Kidney (tissue), 14 donors: ENCODE measurements around the gene SFR1. TPM values are rescaled to one million over a fixed set of nuclear protein-coding genes. Genes with fewer than 3 reads are reported as not detected.

ENCODE experiments used
- DNase-seq, 5 donors: peaks; one replicate each; pipeline ENCODE4 v3.0.0-alpha.2; 2013 to 2020
- FAIRE-seq: peaks from 2 replicates; lab custom pipeline; 2012; peaks lifted over from hg19 to GRCh38; lab: Jason Lieb, UNC
- H3K27ac ChIP-seq, 2 donors: one replicate each; pipeline ENCODE4 v1.7.0; 2013; ENCODE audit warnings: low read depth in 2 of 2, low read length in 2 of 2, inconsistent platforms in 1 of 2
- H3K27me3 ChIP-seq: one replicate; pipeline ENCODE4 v1.7.1; 2013; ENCODE audit warnings: low read length, inconsistent platforms; ENCODE audit not compliant: control insufficient read depth, insufficient read depth
- H3K36me3 ChIP-seq, 3 donors: one replicate each; pipeline versions ENCODE4 v1.7.0 to v1.7.1; 2013; ENCODE audit warnings: low read length in 3 of 3, control low read depth in 1 of 3, inconsistent platforms in 1 of 3; ENCODE audit not compliant: insufficient read depth in 3 of 3, control insufficient read depth in 2 of 3
- H3K4me1 ChIP-seq, 3 donors: one replicate each; pipeline versions ENCODE4 v1.7.0 to v1.7.1; 2013; ENCODE audit warnings: low read length in 3 of 3, inconsistent platforms in 1 of 3, low read depth in 1 of 3; ENCODE audit not compliant: control insufficient read depth in 2 of 3, insufficient read depth in 2 of 3
- H3K4me3 ChIP-seq, 3 donors: one replicate each; pipeline versions ENCODE4 v1.7.0 to v1.8.1; 2013; ENCODE audit warnings: low read length in 3 of 3, control low read depth in 1 of 3, inconsistent platforms in 1 of 3
- H3K9ac ChIP-seq, 3 donors: one replicate each; pipeline versions ENCODE4 v1.7.0 to v1.7.1; 2013; ENCODE audit warnings: low read length in 3 of 3, control low read depth in 1 of 3, inconsistent platforms in 1 of 3
- H3K9me3 ChIP-seq, 3 donors: one replicate each; pipeline versions ENCODE4 v1.7.0 to v1.7.1; 2013; ENCODE audit warnings: low read length in 3 of 3, control low read depth in 1 of 3, inconsistent platforms in 1 of 3; ENCODE audit not compliant: control insufficient read depth in 2 of 3, insufficient read depth in 1 of 3
- intact Hi-C: fragments of 100-400 bp; cut with DNase I; formaldehyde crosslinking; loops from one replicate; pipeline ENCODE4 v1.11.1; 2022
- polyA plus RNA-seq: library from polyadenylated mRNA; stranded (reverse); fragments of 350-450 nt; fragmentation: Illumina TruSeq; extraction: RNeasy Lipid Tissue Mini Kit (QIAGEN cat#74804); gene quantifications from one replicate; pipeline ENCODE4 v1.2.3, GENCODE V29; 2014; ENCODE audit warnings: low read depth, low replicate concordance; ENCODE audit not compliant: insufficient read depth
- total RNA-seq: library from RNA; stranded (reverse); fragmentation: NEBNext Ultra II Directional; extraction: Animal tissue kit (Norgen Biotek cat#: 25700); gene quantifications from one replicate; pipeline ENCODE4 v1.2.1, GENCODE V29; 2021
- TF ChIP-seq, protein P1 (sequence below): IDR thresholded peaks from 3 replicates; pipeline ENCODE4 v1.5.1; 2012; ENCODE audit warnings: mild to moderate bottlenecking, moderate library complexity, borderline replicate concordance; ENCODE audit not compliant: insufficient read depth; ENCODE audit errors: extremely low read depth
- donor health status: control.
- donor health status: control.
- donor health status: control.
- donor health status: control.
- donor health status: control.
- donor health status: DM: yes; HTN: yes; CAD: no.
- donor health status: Normal renal cell carcinoma (clear cell type).

The SFR1 gene
- total and polyA plus RNA-seq, 2 donors from 2014 or later, result 7.3 to 9.3 TPM

DNA sequence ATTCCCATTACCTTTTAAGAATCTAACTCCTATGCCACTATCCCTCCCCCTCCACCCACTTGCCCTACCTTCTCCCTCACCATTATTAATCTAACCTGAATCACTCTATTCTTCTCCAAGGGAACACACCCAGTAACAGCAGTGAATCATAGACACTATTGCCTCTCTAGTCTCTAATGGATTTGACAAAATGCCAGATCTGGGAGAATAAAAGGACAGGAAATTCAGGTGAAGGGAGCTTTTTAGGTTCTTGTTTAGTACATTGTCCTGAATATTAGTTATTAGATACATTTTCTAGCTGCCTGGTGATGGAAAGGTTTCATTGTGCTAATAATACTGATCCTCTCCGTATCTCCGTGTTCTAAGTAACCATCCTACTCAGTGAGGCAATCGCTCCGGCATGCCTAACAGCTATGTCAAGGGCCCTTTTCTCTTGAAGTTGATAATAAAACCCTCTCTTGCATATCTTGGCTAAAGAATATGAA, 4.1 kb upstream of the SFR1 start:
- Histone ChIP-seq H3K9me3 (no peaks in the 10 kb centered on the region), H3K9ac (no peak overlapping the region), H3K27me3 (no peaks in the 10 kb centered on the region), H3K4me1 (peaks cover 2 to 10% (median 5%) of the 10 kb centered on the region in 3 donors), H3K27ac (no peak overlapping the region), H3K36me3 (no peaks in the 10 kb centered on the region), H3K4me3 (no peak overlapping the region)
- TF ChIP-seq, protein P1, sequence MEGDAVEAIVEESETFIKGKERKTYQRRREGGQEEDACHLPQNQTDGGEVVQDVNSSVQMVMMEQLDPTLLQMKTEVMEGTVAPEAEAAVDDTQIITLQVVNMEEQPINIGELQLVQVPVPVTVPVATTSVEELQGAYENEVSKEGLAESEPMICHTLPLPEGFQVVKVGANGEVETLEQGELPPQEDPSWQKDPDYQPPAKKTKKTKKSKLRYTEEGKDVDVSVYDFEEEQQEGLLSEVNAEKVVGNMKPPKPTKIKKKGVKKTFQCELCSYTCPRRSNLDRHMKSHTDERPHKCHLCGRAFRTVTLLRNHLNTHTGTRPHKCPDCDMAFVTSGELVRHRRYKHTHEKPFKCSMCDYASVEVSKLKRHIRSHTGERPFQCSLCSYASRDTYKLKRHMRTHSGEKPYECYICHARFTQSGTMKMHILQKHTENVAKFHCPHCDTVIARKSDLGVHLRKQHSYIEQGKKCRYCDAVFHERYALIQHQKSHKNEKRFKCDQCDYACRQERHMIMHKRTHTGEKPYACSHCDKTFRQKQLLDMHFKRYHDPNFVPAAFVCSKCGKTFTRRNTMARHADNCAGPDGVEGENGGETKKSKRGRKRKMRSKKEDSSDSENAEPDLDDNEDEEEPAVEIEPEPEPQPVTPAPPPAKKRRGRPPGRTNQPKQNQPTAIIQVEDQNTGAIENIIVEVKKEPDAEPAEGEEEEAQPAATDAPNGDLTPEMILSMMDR, result no peak
- FAIRE-seq, result no peak
- intact Hi-C loops, result no loop called here
- no peak for DNase-seq

DNA sequence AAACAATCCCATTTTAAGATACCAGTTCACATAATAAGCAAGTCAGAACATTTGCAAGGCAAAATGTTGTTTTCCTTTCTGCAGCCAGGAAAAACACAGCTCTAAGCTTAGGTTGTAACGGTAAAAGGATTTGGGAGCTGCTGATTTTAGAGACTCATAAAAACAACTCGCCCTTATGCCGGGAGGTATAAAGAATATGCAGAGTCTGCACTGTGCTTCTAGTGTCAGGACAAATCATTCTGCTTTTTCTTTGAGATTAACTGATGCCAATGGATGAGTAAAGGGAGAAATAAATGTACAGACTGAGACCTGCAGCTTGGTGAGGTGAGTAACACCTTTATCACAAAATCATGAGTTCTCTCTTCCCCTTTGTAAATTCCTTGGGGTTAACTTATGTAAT, 2.0 kb upstream of the SFR1 start:
- H3K9ac ChIP-seq, result no peak overlapping the region

GRCh38 chr10:104120512-104120902, 1.5 kb upstream of the SFR1 start:
- Histone ChIP-seq H3K36me3 (no peaks in the 10 kb centered on the region), H3K27ac (peak overlapping the region; percentile 99), H3K4me3 (peak overlapping the region; percentile 77 to 84 (median 82)), H3K4me1 (peaks cover 2 to 10% (median 5%) of the 10 kb centered on the region in 3 donors), H3K9ac (peak overlapping the region; percentile 72 to 91 (median 88)), H3K9me3 (no peaks in the 10 kb centered on the region), H3K27me3 (no peaks in the 10 kb centered on the region)
- FAIRE-seq, result no peak
- intact Hi-C loops, result no loop called here
- TF ChIP-seq, protein P1, result no peak
- no peak for DNase-seq

More for the DNA sequence above, 2.0 kb upstream of the SFR1 start:
- TF ChIP-seq, protein P1, result no peak
- FAIRE-seq, result no peak
- Histone ChIP-seq H3K36me3 (no peaks in the 10 kb centered on the region), H3K4me1 (peaks cover 2 to 10% (median 5%) of the 10 kb centered on the region in 3 donors), H3K27ac (no peak overlapping the region), H3K27me3 (no peaks in the 10 kb centered on the region), H3K9me3 (no peaks in the 10 kb centered on the region), H3K4me3 (no peak overlapping the region)
- peak in 2 of 5 donors; percentile 19 to 56 for DNase-seq
- intact Hi-C loops, result no loop called here
